Measurements from ENCODE around the gene SH2D3C. TPM values are rescaled to one million over a fixed set of nuclear protein-coding genes. Genes with fewer than 3 reads are reported as not detected.

SH2D3C gene
- total RNA-seq, 4 donors from 2014 or later = 1.4 to 22.3 (median 4.1) TPM

- no peak overlapping the region for H3K27ac ChIP-seq
- H3K4me3 ChIP-seq = no peak overlapping the region
- no peaks in the 10 kb centered on the region for H3K27me3 ChIP-seq
- no peaks in the 10 kb centered on the region for H3K9me3 ChIP-seq
- no peak for DNase-seq
- H3K36me3 ChIP-seq = peaks cover 0 to 8% (median 0%) of the 10 kb centered on the region in 3 donors
- no peaks in the 10 kb centered on the region for H3K4me1 ChIP-seq
- TF ChIP-seq, protein P1, sequence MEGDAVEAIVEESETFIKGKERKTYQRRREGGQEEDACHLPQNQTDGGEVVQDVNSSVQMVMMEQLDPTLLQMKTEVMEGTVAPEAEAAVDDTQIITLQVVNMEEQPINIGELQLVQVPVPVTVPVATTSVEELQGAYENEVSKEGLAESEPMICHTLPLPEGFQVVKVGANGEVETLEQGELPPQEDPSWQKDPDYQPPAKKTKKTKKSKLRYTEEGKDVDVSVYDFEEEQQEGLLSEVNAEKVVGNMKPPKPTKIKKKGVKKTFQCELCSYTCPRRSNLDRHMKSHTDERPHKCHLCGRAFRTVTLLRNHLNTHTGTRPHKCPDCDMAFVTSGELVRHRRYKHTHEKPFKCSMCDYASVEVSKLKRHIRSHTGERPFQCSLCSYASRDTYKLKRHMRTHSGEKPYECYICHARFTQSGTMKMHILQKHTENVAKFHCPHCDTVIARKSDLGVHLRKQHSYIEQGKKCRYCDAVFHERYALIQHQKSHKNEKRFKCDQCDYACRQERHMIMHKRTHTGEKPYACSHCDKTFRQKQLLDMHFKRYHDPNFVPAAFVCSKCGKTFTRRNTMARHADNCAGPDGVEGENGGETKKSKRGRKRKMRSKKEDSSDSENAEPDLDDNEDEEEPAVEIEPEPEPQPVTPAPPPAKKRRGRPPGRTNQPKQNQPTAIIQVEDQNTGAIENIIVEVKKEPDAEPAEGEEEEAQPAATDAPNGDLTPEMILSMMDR (IDR thresholded peaks at IDR 0.05) = no peak
- no peak for TF ChIP-seq POLR2A (IDR thresholded peaks at IDR 0.05)
Measured at GRCh38 chr9:127694890-127695720, 83.4 kb downstream of the SH2D3C start.

DNA sequence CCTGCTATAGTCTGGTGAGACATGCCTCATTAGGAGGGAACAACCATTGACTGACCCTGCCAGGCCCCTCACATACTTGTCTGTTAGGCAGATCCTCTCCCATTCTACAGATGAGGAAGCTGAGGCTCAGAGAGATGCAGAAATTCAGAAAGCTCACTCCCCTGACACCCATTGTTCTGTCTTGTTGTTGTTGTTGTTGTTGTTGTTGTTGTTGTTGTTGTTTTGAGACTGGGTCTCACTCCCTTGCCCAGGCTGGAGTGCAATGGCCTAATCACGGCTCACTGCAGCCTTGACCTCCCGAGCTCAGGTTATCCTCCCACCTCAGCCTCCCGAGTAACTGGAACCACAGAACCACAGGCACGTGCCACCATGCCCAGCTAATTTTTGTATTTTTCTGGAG is 84.8 kb downstream of the SH2D3C start:
- Histone ChIP-seq H3K4me3 (no peak overlapping the region), H3K27ac (no peak overlapping the region), H3K9me3 (no peaks in the 10 kb centered on the region), H3K36me3 (peaks cover 0 to 8% (median 0%) of the 10 kb centered on the region in 3 donors), H3K4me1 (no peaks in the 10 kb centered on the region), H3K27me3 (no peaks in the 10 kb centered on the region)
- no peak for TF ChIP-seq POLR2A (IDR thresholded peaks at IDR 0.05)
- TF ChIP-seq, protein P1 (IDR thresholded peaks at IDR 0.05) = no peak
- no peak for DNase-seq

DNA sequence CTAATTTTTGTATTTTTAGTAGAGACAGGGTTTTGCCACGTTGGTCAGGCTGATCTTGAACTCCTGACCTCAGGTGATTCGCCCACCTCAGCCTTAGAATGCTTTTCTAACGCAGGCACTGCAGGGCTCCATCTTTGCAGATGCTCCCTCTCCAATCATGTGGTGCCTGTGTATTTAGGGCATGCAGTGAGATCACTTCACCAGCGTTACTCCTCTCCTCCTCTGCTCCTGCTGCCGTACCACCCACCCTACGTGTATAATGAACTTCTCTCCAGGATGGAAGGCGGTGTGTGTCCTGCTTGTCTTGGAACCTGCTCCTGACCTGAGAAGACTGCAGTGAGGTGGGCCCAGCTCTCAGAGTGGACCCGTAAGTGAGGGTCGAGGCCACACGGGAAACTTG is 85.3 kb downstream of the SH2D3C start:
- no peak for DNase-seq
- H3K9me3 ChIP-seq = no peaks in the 10 kb centered on the region
- H3K27ac ChIP-seq = no peak overlapping the region
- peaks cover 0 to 8% (median 0%) of the 10 kb centered on the region in 3 donors for H3K36me3 ChIP-seq
- H3K27me3 ChIP-seq = no peaks in the 10 kb centered on the region
- H3K4me3 ChIP-seq = no peak overlapping the region
- H3K4me1 ChIP-seq = no peaks in the 10 kb centered on the region
- TF ChIP-seq, protein P1 (IDR thresholded peaks at IDR 0.05) = no peak
- no peak for TF ChIP-seq POLR2A (IDR thresholded peaks at IDR 0.05)

GRCh38 chr9:127692071-127692470 is 86.4 kb downstream of the SH2D3C start:
- peaks cover 0 to 8% (median 0%) of the 10 kb centered on the region in 3 donors for H3K36me3 ChIP-seq
- no peaks in the 10 kb centered on the region for H3K4me1 ChIP-seq

GRCh38 chr9:127690735-127691134 is 87.7 kb downstream of the SH2D3C start:
- peaks cover 0 to 8% (median 0%) of the 10 kb centered on the region in 3 donors for H3K36me3 ChIP-seq
- no peaks in the 10 kb centered on the region for H3K4me1 ChIP-seq
- no peaks in the 10 kb centered on the region for H3K27me3 ChIP-seq
- no peak for TF ChIP-seq POLR2A (IDR thresholded peaks at IDR 0.05)
- TF ChIP-seq, protein P1 (IDR thresholded peaks at IDR 0.05) = no peak
- DNase-seq = no peak
- H3K9me3 ChIP-seq = no peaks in the 10 kb centered on the region
- H3K4me3 ChIP-seq = no peak overlapping the region
- H3K27ac ChIP-seq = no peak overlapping the region

More at GRCh38 chr9:127692071-127692470, 86.4 kb downstream of the SH2D3C start:
- H3K9me3 ChIP-seq = no peaks in the 10 kb centered on the region
- TF ChIP-seq POLR2A (IDR thresholded peaks at IDR 0.05) = no peak
- TF ChIP-seq, protein P1 (IDR thresholded peaks at IDR 0.05) = no peak
- no peak overlapping the region for H3K4me3 ChIP-seq
- no peak for DNase-seq
- H3K27ac ChIP-seq = no peak overlapping the region
- H3K27me3 ChIP-seq = no peaks in the 10 kb centered on the region

Data from Peyer's patch (tissue), 4 donors.